ENCODE data around the gene ROR2.
A peak's percentile ranks its signal among the peaks of the same experiment; 100 is the strongest.

Gene ROR2

GRCh38 chr9:91729558-91729842, 220.5 kb downstream of the ROR2 start:
- Histone ChIP-seq H2AK5ac (ENCODE audit: low read depth, low read length) (no peak overlapping the region), H4K8ac (ENCODE audit: low read depth, low read length) (no peak overlapping the region), H3K36me3 (replicated peaks in 1 of 2; ENCODE audit: control insufficient read depth in 2 of 2, insufficient read depth in 2 of 2, low read length in 2 of 2) (peaks cover 28 to 63% of the 10 kb centered on the region in 2 donors), H3K4ac (ENCODE audit: low read length) (no peak overlapping the region), H2BK120ac (ENCODE audit: low read depth, low read length) (no peak overlapping the region), H2BK12ac (ENCODE audit: low read length) (no peak overlapping the region), H3K14ac (ENCODE audit: low read length) (no peak overlapping the region), H3K4me1 (ENCODE audit: control insufficient read depth in 2 of 2, insufficient read depth in 1 of 2, low read depth in 1 of 2, low read length in 2 of 2) (no peaks in the 10 kb centered on the region), H3K9me3 (replicated peaks in 1 of 2; ENCODE audit: control insufficient read depth in 2 of 2, insufficient read depth in 1 of 2, low read depth in 1 of 2, low read length in 2 of 2) (no peaks in the 10 kb centered on the region), H4K91ac (ENCODE audit: low read depth, low read length, poor library complexity) (no peak overlapping the region), H2BK5ac (ENCODE audit: low read length) (no peak overlapping the region), H3K4me3 (ENCODE audit: low read length in 2 of 2) (no peak overlapping the region), H3K23ac (ENCODE audit: low read depth, low read length, poor library complexity) (no peak overlapping the region), H3K9ac (ENCODE audit: low read depth, low read length, poor library complexity) (no peak overlapping the region), H2AFZ (ENCODE audit: low read length) (no peak overlapping the region), H3K27me3 (ENCODE audit: control insufficient read depth in 3 of 3, insufficient read depth in 3 of 3, low read depth in 1 of 3, low read length in 3 of 3) (peaks cover 0 to 2% (median 0%) of the 10 kb centered on the region in 3 experiments), H3K18ac (ENCODE audit: low read length) (no peak overlapping the region), H3K4me2 (ENCODE audit: insufficient read depth, low read length, poor library complexity, severe bottlenecking) (no peak overlapping the region), H3K79me1 (ENCODE audit: low read depth, low read length) (no peaks in the 10 kb centered on the region), H3K27ac (replicated peaks; ENCODE audit: low read length) (no peak overlapping the region), H2BK15ac (ENCODE audit: low read length) (no peak overlapping the region)
- WGBS, 2 donors (ENCODE audit: extremely low coverage in 2 of 2, insufficient read length in 2 of 2, insufficient replicate concordance in 1 of 2): no CpG with 5 or more reads among the region's 9 CpGs
- DNase-seq (ENCODE audit: low spot score): no peak

GRCh38 chr9:91727972-91728371, 222.1 kb downstream of the ROR2 start:
- no peak overlapping the region for H3K23ac ChIP-seq (ENCODE audit: low read depth, low read length, poor library complexity)
- H3K4me2 ChIP-seq (ENCODE audit: insufficient read depth, low read length, poor library complexity, severe bottlenecking): no peak overlapping the region
- peaks cover 0 to 2% (median 0%) of the 10 kb centered on the region in 3 experiments for H3K27me3 ChIP-seq (ENCODE audit: control insufficient read depth in 3 of 3, insufficient read depth in 3 of 3, low read depth in 1 of 3, low read length in 3 of 3)
- no peak for DNase-seq (ENCODE audit: low spot score)
- H2AK5ac ChIP-seq (ENCODE audit: low read depth, low read length): no peak overlapping the region
- H3K14ac ChIP-seq (ENCODE audit: low read length): no peak overlapping the region
- WGBS, 2 donors (ENCODE audit: extremely low coverage in 2 of 2, insufficient read length in 2 of 2, insufficient replicate concordance in 1 of 2): no CpG with 5 or more reads among the region's 5 CpGs
- H2BK120ac ChIP-seq (ENCODE audit: low read depth, low read length): no peak overlapping the region
- H3K9me3 ChIP-seq (replicated peaks in 1 of 2; ENCODE audit: control insufficient read depth in 2 of 2, insufficient read depth in 1 of 2, low read depth in 1 of 2, low read length in 2 of 2): no peaks in the 10 kb centered on the region
- no peak overlapping the region for H2AFZ ChIP-seq (ENCODE audit: low read length)
- H3K4ac ChIP-seq (ENCODE audit: low read length): no peak overlapping the region
- no peak overlapping the region for H2BK15ac ChIP-seq (ENCODE audit: low read length)
- H4K91ac ChIP-seq (ENCODE audit: low read depth, low read length, poor library complexity): no peak overlapping the region
- no peak overlapping the region for H3K18ac ChIP-seq (ENCODE audit: low read length)
- peaks cover 40 to 78% of the 10 kb centered on the region in 2 donors for H3K36me3 ChIP-seq (replicated peaks in 1 of 2; ENCODE audit: control insufficient read depth in 2 of 2, insufficient read depth in 2 of 2, low read length in 2 of 2)
- no peak overlapping the region for H2BK12ac ChIP-seq (ENCODE audit: low read length)
- no peaks in the 10 kb centered on the region for H3K79me1 ChIP-seq (ENCODE audit: low read depth, low read length)
- no peaks in the 10 kb centered on the region for H3K4me1 ChIP-seq (ENCODE audit: control insufficient read depth in 2 of 2, insufficient read depth in 1 of 2, low read depth in 1 of 2, low read length in 2 of 2)
- no peak overlapping the region for H3K27ac ChIP-seq (replicated peaks; ENCODE audit: low read length)
- H3K9ac ChIP-seq (ENCODE audit: low read depth, low read length, poor library complexity): no peak overlapping the region
- no peak overlapping the region for H3K4me3 ChIP-seq (ENCODE audit: low read length in 2 of 2)
- no peak overlapping the region for H2BK5ac ChIP-seq (ENCODE audit: low read length)
- no peak overlapping the region for H4K8ac ChIP-seq (ENCODE audit: low read depth, low read length)

GRCh38 chr9:91727316-91727861, 222.6 kb downstream of the ROR2 start:
- H2AFZ ChIP-seq (ENCODE audit: low read length): no peak overlapping the region
- no peak overlapping the region for H4K91ac ChIP-seq (ENCODE audit: low read depth, low read length, poor library complexity)
- peak overlapping the region; percentile 7 for H3K18ac ChIP-seq (ENCODE audit: low read length)
- H3K4ac ChIP-seq (ENCODE audit: low read length): no peak overlapping the region
- no peaks in the 10 kb centered on the region for H3K9me3 ChIP-seq (replicated peaks in 1 of 2; ENCODE audit: control insufficient read depth in 2 of 2, insufficient read depth in 1 of 2, low read depth in 1 of 2, low read length in 2 of 2)
- H3K9ac ChIP-seq (ENCODE audit: low read depth, low read length, poor library complexity): no peak overlapping the region
- H3K27me3 ChIP-seq (ENCODE audit: control insufficient read depth in 3 of 3, insufficient read depth in 3 of 3, low read depth in 1 of 3, low read length in 3 of 3): peaks cover 0 to 2% (median 0%) of the 10 kb centered on the region in 3 experiments
- H2BK120ac ChIP-seq (ENCODE audit: low read depth, low read length): no peak overlapping the region
- no peak overlapping the region for H2BK12ac ChIP-seq (ENCODE audit: low read length)
- H3K27ac ChIP-seq (replicated peaks; ENCODE audit: low read length): no peak overlapping the region
- H3K4me3 ChIP-seq (ENCODE audit: low read length in 2 of 2): no peak overlapping the region
- H4K8ac ChIP-seq (ENCODE audit: low read depth, low read length): no peak overlapping the region
- peaks cover 41 to 79% of the 10 kb centered on the region in 2 donors for H3K36me3 ChIP-seq (replicated peaks in 1 of 2; ENCODE audit: control insufficient read depth in 2 of 2, insufficient read depth in 2 of 2, low read length in 2 of 2)
- peak; percentile 46 for DNase-seq (ENCODE audit: low spot score)
- no peak overlapping the region for H3K14ac ChIP-seq (ENCODE audit: low read length)
- H2AK5ac ChIP-seq (ENCODE audit: low read depth, low read length): no peak overlapping the region
- H3K23ac ChIP-seq (ENCODE audit: low read depth, low read length, poor library complexity): no peak overlapping the region
- no CpG with 5 or more reads among the region's 7 CpGs for WGBS, 2 donors (ENCODE audit: extremely low coverage in 2 of 2, insufficient read length in 2 of 2, insufficient replicate concordance in 1 of 2)
- no peak overlapping the region for H2BK5ac ChIP-seq (ENCODE audit: low read length)
- no peak overlapping the region for H3K4me2 ChIP-seq (ENCODE audit: insufficient read depth, low read length, poor library complexity, severe bottlenecking)
- no peaks in the 10 kb centered on the region for H3K79me1 ChIP-seq (ENCODE audit: low read depth, low read length)
- H2BK15ac ChIP-seq (ENCODE audit: low read length): no peak overlapping the region
- H3K4me1 ChIP-seq (ENCODE audit: control insufficient read depth in 2 of 2, insufficient read depth in 1 of 2, low read depth in 1 of 2, low read length in 2 of 2): no peaks in the 10 kb centered on the region

DNA sequence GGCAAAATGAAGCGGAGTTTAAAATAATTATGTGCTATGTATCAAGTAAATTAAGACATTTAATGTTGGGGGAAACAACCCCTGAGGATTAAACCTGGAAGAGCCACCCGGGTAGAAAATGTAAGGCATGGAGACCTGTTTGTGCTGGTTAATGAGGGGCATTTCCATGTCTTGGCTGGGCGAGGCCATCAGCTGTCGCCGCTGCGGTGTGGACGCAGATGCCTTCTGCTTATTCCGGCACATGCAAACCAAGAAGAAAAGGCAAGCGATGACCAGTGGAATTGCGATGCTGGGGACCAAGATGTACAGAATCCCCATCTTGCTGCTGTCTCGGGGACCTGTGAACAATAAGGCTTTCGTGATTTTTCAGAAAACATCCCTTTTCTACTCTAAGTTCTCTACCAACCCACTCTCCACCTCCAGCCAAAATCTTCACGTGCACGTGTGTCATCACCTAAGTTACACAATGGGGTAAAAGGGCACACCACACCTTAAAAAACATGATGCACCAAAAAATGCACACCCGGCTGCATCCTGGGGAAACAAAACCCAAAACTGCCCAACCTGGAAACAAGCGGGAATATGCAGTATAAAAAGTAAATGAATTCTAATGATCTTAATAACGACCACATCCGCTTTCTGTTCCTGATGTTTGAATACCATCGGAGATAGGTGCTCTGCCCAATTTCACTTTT, 223.5 kb downstream of the ROR2 start:
- peaks cover 42 to 79% of the 10 kb centered on the region in 2 donors for H3K36me3 ChIP-seq (replicated peaks in 1 of 2; ENCODE audit: control insufficient read depth in 2 of 2, insufficient read depth in 2 of 2, low read length in 2 of 2)
- no peak for DNase-seq (ENCODE audit: low spot score)

More for the DNA sequence above, 223.5 kb downstream of the ROR2 start:
- peaks cover 0 to 2% (median 0%) of the 10 kb centered on the region in 3 experiments for H3K27me3 ChIP-seq (ENCODE audit: control insufficient read depth in 3 of 3, insufficient read depth in 3 of 3, low read depth in 1 of 3, low read length in 3 of 3)
- H2BK15ac ChIP-seq (ENCODE audit: low read length): no peak overlapping the region
- no peak overlapping the region for H3K14ac ChIP-seq (ENCODE audit: low read length)
- no peak overlapping the region for H3K23ac ChIP-seq (ENCODE audit: low read depth, low read length, poor library complexity)
- no peak overlapping the region for H3K18ac ChIP-seq (ENCODE audit: low read length)
- H3K4ac ChIP-seq (ENCODE audit: low read length): no peak overlapping the region
- H3K4me1 ChIP-seq (ENCODE audit: control insufficient read depth in 2 of 2, insufficient read depth in 1 of 2, low read depth in 1 of 2, low read length in 2 of 2): no peaks in the 10 kb centered on the region
- no peak overlapping the region for H4K91ac ChIP-seq (ENCODE audit: low read depth, low read length, poor library complexity)
- no peaks in the 10 kb centered on the region for H3K79me1 ChIP-seq (ENCODE audit: low read depth, low read length)
- H2AFZ ChIP-seq (ENCODE audit: low read length): no peak overlapping the region
- no peak overlapping the region for H2BK12ac ChIP-seq (ENCODE audit: low read length)
- WGBS, 2 donors (ENCODE audit: extremely low coverage in 2 of 2, insufficient read length in 2 of 2, insufficient replicate concordance in 1 of 2): no CpG with 5 or more reads among the region's 19 CpGs
- no peak overlapping the region for H3K27ac ChIP-seq (replicated peaks; ENCODE audit: low read length)
- H3K9me3 ChIP-seq (replicated peaks in 1 of 2; ENCODE audit: control insufficient read depth in 2 of 2, insufficient read depth in 1 of 2, low read depth in 1 of 2, low read length in 2 of 2): no peaks in the 10 kb centered on the region
- H2BK5ac ChIP-seq (ENCODE audit: low read length): no peak overlapping the region
- no peak overlapping the region for H4K8ac ChIP-seq (ENCODE audit: low read depth, low read length)
- H3K9ac ChIP-seq (ENCODE audit: low read depth, low read length, poor library complexity): no peak overlapping the region
- no peak overlapping the region for H3K4me3 ChIP-seq (ENCODE audit: low read length in 2 of 2)
- H3K4me2 ChIP-seq (ENCODE audit: insufficient read depth, low read length, poor library complexity, severe bottlenecking): no peak overlapping the region
- no peak overlapping the region for H2AK5ac ChIP-seq (ENCODE audit: low read depth, low read length)
- no peak overlapping the region for H2BK120ac ChIP-seq (ENCODE audit: low read depth, low read length)
